ENCODE measurements around the gene KCTD17. TPM values are rescaled to one million over a fixed set of nuclear protein-coding genes. Genes with fewer than 3 reads are reported as not detected.

The KCTD17 gene
- total and polyA plus RNA-seq, 10 donors = 10.7 to 27.5 (median 17.3) TPM

GRCh38 chr22:37022483-37023337, 28.8 kb upstream of the KCTD17 start:
- TF ChIP-seq CTCF (IDR thresholded peaks at IDR 0.05 in 8 of 11, conservative IDR thresholded peaks at IDR 0.05 in 3 of 11) = no peak
- TF ChIP-seq POLR2A (IDR thresholded peaks at IDR 0.05) = no peak
- no peak for TF ChIP-seq POLR2AphosphoS5 (IDR thresholded peaks at IDR 0.05)
- H3K27me3 ChIP-seq (replicated peaks in 1 of 7) = peaks cover 0 to 6% (median 0%) of the 10 kb centered on the region in 7 donors
- intact Hi-C loops (cut with DNase I; ENCODE audit: low total_unique reads) = no loop called here
- WGBS, 5 donors = 84 to 93% (median 88%) methylated on average over 13 to 16 of the region's 16 CpGs
- no peaks in the 10 kb centered on the region for H3K9me3 ChIP-seq
- H3K4me3 ChIP-seq = no peak overlapping the region
- no peak for DNase-seq
- H3K36me3 ChIP-seq = peaks cover 0 to 40% (median 8%) of the 10 kb centered on the region in 6 donors
- H3K27ac ChIP-seq = no peak overlapping the region
- H3K4me1 ChIP-seq = peaks cover 5 to 56% (median 39%) of the 10 kb centered on the region in 6 donors

GRCh38 chr22:37023743-37024338, 27.7 kb upstream of the KCTD17 start:
- TF ChIP-seq POLR2A (IDR thresholded peaks at IDR 0.05) = no peak
- no peak for TF ChIP-seq POLR2AphosphoS5 (IDR thresholded peaks at IDR 0.05)
- no peak for TF ChIP-seq CTCF (IDR thresholded peaks at IDR 0.05 in 8 of 11, conservative IDR thresholded peaks at IDR 0.05 in 3 of 11)
- H3K36me3 ChIP-seq = peaks cover 0 to 49% (median 9%) of the 10 kb centered on the region in 6 donors
- no peaks in the 10 kb centered on the region for H3K9me3 ChIP-seq
- 95 to 98% (median 95%) methylated on average over 29 to 34 of the region's 34 CpGs for WGBS, 5 donors
- no peak overlapping the region for H3K27ac ChIP-seq
- H3K27me3 ChIP-seq (replicated peaks in 1 of 7) = peaks cover 0 to 3% (median 0%) of the 10 kb centered on the region in 7 donors
- no peak for DNase-seq
- no peak overlapping the region for H3K4me3 ChIP-seq
- H3K4me1 ChIP-seq = peaks cover 5 to 44% (median 29%) of the 10 kb centered on the region in 6 donors
- intact Hi-C loops (cut with DNase I; ENCODE audit: low total_unique reads) = no loop called here

- Histone ChIP-seq H3K4me1 (peaks cover 5 to 41% (median 27%) of the 10 kb centered on the region in 6 donors), H3K36me3 (peaks cover 0 to 57% (median 13%) of the 10 kb centered on the region in 6 donors), H3K27ac (no peak overlapping the region), H3K27me3 (replicated peaks in 1 of 7) (no peaks in the 10 kb centered on the region), H3K4me3 (no peak overlapping the region), H3K9me3 (no peaks in the 10 kb centered on the region)
- TF ChIP-seq POLR2AphosphoS5 (IDR thresholded peaks at IDR 0.05) = no peak
- TF ChIP-seq POLR2A (IDR thresholded peaks at IDR 0.05) = no peak
- no peak for TF ChIP-seq CTCF (IDR thresholded peaks at IDR 0.05 in 8 of 11, conservative IDR thresholded peaks at IDR 0.05 in 3 of 11)
- intact Hi-C loops (cut with DNase I; ENCODE audit: low total_unique reads) = no loop called here
- DNase-seq = no peak
- WGBS, 5 donors = 95 to 96% (median 96%) methylated on average over 65 to 71 of the region's 71 CpGs
Measured at GRCh38 chr22:37024339-37025157, 27.0 kb upstream of the KCTD17 start.
